Stimulated activated CD8-positive, alpha-beta memory T cell treated with anti-CD3 and anti-CD28 coated beads, Interleukin-4, amount 100 ng/mL, for 1 hour (primary cell): ENCODE data around the gene C1orf174.
"Not testable (repeated sequence)": the region's sequence is repeated elsewhere in the genome, so short reads cannot be mapped to it uniquely, and the experiment has no call there.

Experiments used
- DNase-seq, 2 donors: peaks; one replicate each; pipeline ENCODE4 v3.0.0-alpha.2; 2020; ENCODE audit warnings: low read depth in 2 of 2, low spot score in 1 of 2

The C1orf174 gene

GRCh38 chr1:3926956-3927355 lies 26.9 kb upstream of the C1orf174 start:
- DNase-seq = no peak

- no peak for DNase-seq
Measured at GRCh38 chr1:3925762-3926161, 25.7 kb upstream of the C1orf174 start.

- DNase-seq = no peak
Measured at GRCh38 chr1:3925256-3925655, 25.2 kb upstream of the C1orf174 start.

GRCh38 chr1:3924825-3925220 lies 24.8 kb upstream of the C1orf174 start:
- no peak for DNase-seq

- DNase-seq = no peak
Measured at GRCh38 chr1:3924186-3924824, 24.2 kb upstream of the C1orf174 start.

GRCh38 chr1:3923378-3924185 lies 23.5 kb upstream of the C1orf174 start:
- DNase-seq = no peak

GRCh38 chr1:3922851-3923250 lies 22.8 kb upstream of the C1orf174 start:
- no peak for DNase-seq

GRCh38 chr1:3922201-3922725 lies 22.2 kb upstream of the C1orf174 start:
- no peak for DNase-seq

GRCh38 chr1:3921765-3922164 lies 21.7 kb upstream of the C1orf174 start:
- no peak for DNase-seq

- DNase-seq = no peak
Measured at GRCh38 chr1:3919706-3920105, 19.6 kb upstream of the C1orf174 start.

- no peak for DNase-seq
Measured at GRCh38 chr1:3918966-3919611, 19.0 kb upstream of the C1orf174 start.

GRCh38 chr1:3918359-3918758 lies 18.3 kb upstream of the C1orf174 start:
- not testable (repeated sequence) for DNase-seq

- no peak for DNase-seq
Measured at GRCh38 chr1:3917761-3918160, 17.7 kb upstream of the C1orf174 start.

GRCh38 chr1:3915551-3916121 lies 15.6 kb upstream of the C1orf174 start:
- DNase-seq = no peak

- DNase-seq = no peak
Measured at GRCh38 chr1:3914911-3915310, 14.8 kb upstream of the C1orf174 start.

GRCh38 chr1:3914331-3914851 lies 14.3 kb upstream of the C1orf174 start:
- DNase-seq = no peak

GRCh38 chr1:3912809-3913685 lies 13.0 kb upstream of the C1orf174 start:
- DNase-seq = no peak

GRCh38 chr1:3911981-3912808 lies 12.1 kb upstream of the C1orf174 start:
- DNase-seq = no peak
